Measurements from ENCODE around the gene ASTL.

DNA sequence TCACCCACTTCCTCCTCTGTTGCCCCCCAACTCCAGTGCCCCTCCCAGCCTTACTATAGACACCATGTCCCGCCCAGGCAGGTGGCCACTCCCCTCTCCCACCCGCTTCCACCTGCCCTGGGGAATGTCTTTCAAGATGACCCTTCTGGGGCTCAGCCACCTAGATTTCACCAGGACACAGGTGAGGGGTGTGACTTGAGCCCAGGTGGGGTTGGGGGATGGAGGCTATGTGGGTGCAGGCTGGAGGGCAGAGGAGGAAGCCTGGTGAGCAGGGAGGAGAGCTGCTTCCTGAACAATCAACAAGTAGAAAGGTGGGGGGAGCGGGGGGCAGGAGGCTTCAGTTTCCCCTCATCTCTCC, 30.6 kb downstream of the ASTL start:
- no peak for TF ChIP-seq CTCF (conservative IDR thresholded peaks at IDR 0.05 in 1 of 2, IDR thresholded peaks at IDR 0.05 in 1 of 2; ENCODE audit: extremely low read depth in 1 of 2, insufficient read depth in 1 of 2, low read depth in 1 of 2, low read length in 2 of 2)
- no peak for TF ChIP-seq EZH2 (IDR thresholded peaks at IDR 0.05; ENCODE audit: borderline replicate concordance, low read length)

Data from mammary epithelial cell (primary cell).